Right lobe of liver (tissue), 6 donors: ENCODE results near the gene GALNT5. TPM values are rescaled to one million over a fixed set of nuclear protein-coding genes. Genes with fewer than 3 reads are reported as not detected.

Experiments used
- ATAC-seq, 4 donors: fragments of 200-7000 bp; cut with Tn5 transposase; one replicate each; pipeline ENCODE4 v1.9.1; 2020; ENCODE audit warnings: mild to moderate bottlenecking in 4 of 4, moderate library complexity in 4 of 4
- DNase-seq, 3 donors: peaks; one replicate each; pipeline ENCODE4 v3.0.0-alpha.2; 2020
- H3K27ac ChIP-seq, 3 donors: fragments of 200-600 bp; one replicate each; pipeline ENCODE4 v1.8.0; 2022
- H3K27me3 ChIP-seq, 2 donors: fragments of 200-600 bp; one replicate each; pipeline ENCODE4 v1.8.0; 2022
- H3K36me3 ChIP-seq, 4 donors: fragments of 200-600 bp; sonication (generic) in 1 of 4; one replicate each; pipeline versions ENCODE4 v1.5.1 to v1.8.0; 2017 to 2022; ENCODE audit warnings: control low read depth in 1 of 4
- H3K4me1 ChIP-seq, 4 donors: fragments of 200-600 bp; sonication (generic) in 1 of 4; one replicate each; pipeline versions ENCODE4 v1.5.1 to v1.8.0; 2017 to 2022; ENCODE audit warnings: control low read depth in 1 of 4
- H3K4me3 ChIP-seq, 3 donors: fragments of 200-600 bp; one replicate each; pipeline ENCODE4 v1.8.0; 2022
- H3K9me3 ChIP-seq, 4 donors: fragments of 200-600 bp; sonication (generic) in 1 of 4; one replicate each; pipeline versions ENCODE4 v1.5.1 to v1.8.0; 2017 to 2022; ENCODE audit warnings: control low read depth in 1 of 4
- POLR2A ChIP-seq: fragments of 450-650 bp; IDR thresholded peaks from one replicate; pipeline ENCODE4 v1.6.1; 2017; ENCODE audit warnings: antibody characterized with exemption, mild to moderate bottlenecking
- WGBS: methylation state at CpG from one replicate; pipeline ENCODE4 v1.1.6; 2018; ENCODE audit warnings: low coverage, low lambda C conversion rate; ENCODE audit not compliant: insufficient coverage; ENCODE audit errors: missing lambda C conversion rate; 5-methylcytosine and 5-hydroxymethylcytosine counted together
- intact Hi-C, 2 donors: fragments of 100-400 bp; cut with DNase I; formaldehyde crosslinking; loops; one replicate each; pipeline versions ENCODE4 v1.11.2 to v1.14.1; 2022
- total RNA-seq, 6 experiments: library from RNA; depleted of rRNA in 2 of 6; stranded (reverse); fragments of >200 nt in 2 of 6; fragmentation: NEBNext Ultra II Directional in 3 of 6; extraction: Animal tissue kit (Norgen Biotek cat#: 25700) in 3 of 6; gene quantifications; one replicate each; pipeline versions ENCODE4 v1.1.0 to v1.2.4, GENCODE V29; 2016 to 2023
- TF ChIP-seq, protein P1 (sequence below), 4 donors: fragments of 200-600 bp in 3 of 4; fragments of 450-650 bp in 1 of 4; IDR thresholded peaks; one replicate each; pipeline versions ENCODE4 v1.5.1 to v1.8.0; 2016 to 2022; ENCODE audit warnings: antibody characterized with exemption in 4 of 4, mild to moderate bottlenecking in 2 of 4
- donor health status: DM: no; HTN: yes; CAD: no.
- donor health status: DM: no; HTN: no; CAD: no.
- donor health status: DM: no; HTN: no; CAD: no.
- donor health status: DM: no; HTN: yes; CAD: no.
- donor health status: DM: no; HTN: yes; CAD: no.

Gene GALNT5
- total RNA-seq, 6 experiments from 2014 or later: 0.07 TPM; not detected in 5

DNA sequence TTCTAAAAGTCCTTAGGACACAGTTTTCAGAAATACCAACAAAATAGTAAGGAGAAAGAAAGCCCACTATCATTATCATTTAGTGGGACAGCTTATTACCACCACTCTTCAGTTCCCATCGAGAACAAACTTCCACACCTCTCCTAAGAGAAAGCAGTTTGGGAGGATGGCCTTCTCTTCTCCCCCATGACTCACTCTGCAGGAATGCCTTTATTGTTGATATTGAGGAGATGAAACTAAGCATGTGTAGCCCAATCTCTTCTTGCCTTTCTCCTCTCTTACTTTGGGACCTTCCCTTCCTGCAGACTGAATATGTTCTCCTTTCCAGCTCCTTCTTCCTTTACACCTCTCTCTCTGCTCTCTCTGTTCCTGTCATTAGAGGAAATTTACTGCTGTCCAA, 98.1 kb downstream of the GALNT5 start:
- WGBS: 50% methylated on average over 1 of the region's 1 CpG
- TF ChIP-seq POLR2A: no peak
- TF ChIP-seq, protein P1, sequence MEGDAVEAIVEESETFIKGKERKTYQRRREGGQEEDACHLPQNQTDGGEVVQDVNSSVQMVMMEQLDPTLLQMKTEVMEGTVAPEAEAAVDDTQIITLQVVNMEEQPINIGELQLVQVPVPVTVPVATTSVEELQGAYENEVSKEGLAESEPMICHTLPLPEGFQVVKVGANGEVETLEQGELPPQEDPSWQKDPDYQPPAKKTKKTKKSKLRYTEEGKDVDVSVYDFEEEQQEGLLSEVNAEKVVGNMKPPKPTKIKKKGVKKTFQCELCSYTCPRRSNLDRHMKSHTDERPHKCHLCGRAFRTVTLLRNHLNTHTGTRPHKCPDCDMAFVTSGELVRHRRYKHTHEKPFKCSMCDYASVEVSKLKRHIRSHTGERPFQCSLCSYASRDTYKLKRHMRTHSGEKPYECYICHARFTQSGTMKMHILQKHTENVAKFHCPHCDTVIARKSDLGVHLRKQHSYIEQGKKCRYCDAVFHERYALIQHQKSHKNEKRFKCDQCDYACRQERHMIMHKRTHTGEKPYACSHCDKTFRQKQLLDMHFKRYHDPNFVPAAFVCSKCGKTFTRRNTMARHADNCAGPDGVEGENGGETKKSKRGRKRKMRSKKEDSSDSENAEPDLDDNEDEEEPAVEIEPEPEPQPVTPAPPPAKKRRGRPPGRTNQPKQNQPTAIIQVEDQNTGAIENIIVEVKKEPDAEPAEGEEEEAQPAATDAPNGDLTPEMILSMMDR (IDR thresholded peaks at IDR 0.05): no peak
- Histone ChIP-seq H3K36me3 (no peaks in the 10 kb centered on the region), H3K4me3 (no peak overlapping the region), H3K4me1 (no peaks in the 10 kb centered on the region), H3K9me3 (no peaks in the 10 kb centered on the region), H3K27ac (no peak overlapping the region), H3K27me3 (no peaks in the 10 kb centered on the region)
- DNase-seq (no peak), ATAC-seq (peak in 1 of 4 donors; percentile 25)
- intact Hi-C loops: no loop called here

DNA sequence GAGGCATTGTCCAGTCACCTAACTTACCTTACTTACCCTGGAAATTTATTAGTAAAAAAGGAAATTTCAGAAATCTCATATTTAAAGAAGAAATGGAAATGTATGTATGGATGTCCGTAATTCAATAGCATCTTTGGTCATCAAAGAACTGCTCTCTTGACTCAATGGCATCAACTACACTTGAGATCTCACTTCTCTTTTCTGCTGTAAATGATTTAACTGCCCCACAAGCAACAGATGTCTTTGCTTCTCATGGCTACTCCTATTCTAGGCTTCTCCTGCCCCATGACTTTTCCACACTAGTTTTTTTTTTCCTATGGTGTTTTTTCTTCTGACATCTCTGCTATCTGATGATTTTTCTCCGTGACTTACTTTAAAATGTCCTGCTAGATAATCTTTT, 102.1 kb downstream of the GALNT5 start:
- no peaks in the 10 kb centered on the region for H3K36me3 ChIP-seq
- H3K4me3 ChIP-seq: no peak overlapping the region
- intact Hi-C loops: no loop called here
- no peaks in the 10 kb centered on the region for H3K9me3 ChIP-seq
- no peaks in the 10 kb centered on the region for H3K4me1 ChIP-seq
- no peak for DNase-seq
- WGBS: 100% methylated on average over 2 of the region's 2 CpGs
- TF ChIP-seq POLR2A: no peak
- TF ChIP-seq, protein P1 (IDR thresholded peaks at IDR 0.05): no peak
- ATAC-seq: no peak
- H3K27ac ChIP-seq: no peak overlapping the region
- no peaks in the 10 kb centered on the region for H3K27me3 ChIP-seq

DNA sequence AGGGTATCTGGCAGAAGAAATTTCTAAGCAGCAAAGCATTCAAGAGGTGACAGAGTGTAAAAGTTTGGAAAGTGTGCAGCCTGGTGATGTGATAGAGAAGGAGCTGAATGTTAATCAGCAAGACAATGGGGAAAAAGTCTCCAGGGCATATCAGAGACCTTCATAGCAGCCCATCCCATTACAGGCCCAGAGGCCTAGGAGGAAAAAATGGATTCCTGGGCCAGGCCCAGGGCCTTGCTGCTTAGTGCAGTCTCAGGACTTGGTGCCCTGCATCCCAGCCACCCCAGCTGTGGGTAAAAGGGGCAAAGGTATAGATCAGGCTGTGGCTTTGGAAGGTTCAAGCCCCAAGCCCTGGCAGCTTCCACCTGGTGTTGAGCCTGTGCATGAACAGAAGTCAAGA, 104.0 kb downstream of the GALNT5 start:
- TF ChIP-seq, protein P1 (IDR thresholded peaks at IDR 0.05): no peak
- Histone ChIP-seq H3K9me3 (no peaks in the 10 kb centered on the region), H3K4me1 (no peaks in the 10 kb centered on the region), H3K4me3 (no peak overlapping the region), H3K36me3 (no peaks in the 10 kb centered on the region), H3K27ac (no peak overlapping the region), H3K27me3 (no peaks in the 10 kb centered on the region)
- DNase-seq (no peak), ATAC-seq (no peak)
- intact Hi-C loops: no loop called here

DNA sequence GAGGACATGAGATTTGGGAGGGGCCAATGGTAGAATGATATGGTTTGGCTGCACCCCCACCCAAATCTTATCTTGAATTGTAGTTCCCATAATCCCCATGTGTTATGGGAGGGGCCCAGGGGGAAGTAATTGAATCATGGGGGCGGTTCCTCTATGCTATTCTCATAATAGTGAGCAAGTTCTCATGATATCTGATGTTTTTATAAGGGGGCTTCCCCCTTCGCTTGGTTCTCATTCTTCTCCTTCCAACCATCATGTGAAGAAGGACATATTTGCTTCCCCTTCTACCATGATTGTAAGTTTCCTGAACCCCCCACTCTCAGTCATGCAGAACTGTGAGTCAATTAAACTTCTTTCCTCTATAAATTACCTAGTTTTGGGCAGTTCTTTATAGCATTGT, 105.1 kb downstream of the GALNT5 start:
- TF ChIP-seq, protein P1 (IDR thresholded peaks at IDR 0.05): no peak
- TF ChIP-seq POLR2A: no peak
- no peaks in the 10 kb centered on the region for H3K27me3 ChIP-seq
- DNase-seq (no peak), ATAC-seq (no peak)
- no peak overlapping the region for H3K27ac ChIP-seq
- intact Hi-C loops: no loop called here
- peaks cover 0 to 6% (median 0%) of the 10 kb centered on the region in 4 donors for H3K4me1 ChIP-seq
- no peaks in the 10 kb centered on the region for H3K36me3 ChIP-seq
- 100% methylated on average over 2 of the region's 2 CpGs for WGBS
- no peaks in the 10 kb centered on the region for H3K9me3 ChIP-seq
- no peak overlapping the region for H3K4me3 ChIP-seq

DNA sequence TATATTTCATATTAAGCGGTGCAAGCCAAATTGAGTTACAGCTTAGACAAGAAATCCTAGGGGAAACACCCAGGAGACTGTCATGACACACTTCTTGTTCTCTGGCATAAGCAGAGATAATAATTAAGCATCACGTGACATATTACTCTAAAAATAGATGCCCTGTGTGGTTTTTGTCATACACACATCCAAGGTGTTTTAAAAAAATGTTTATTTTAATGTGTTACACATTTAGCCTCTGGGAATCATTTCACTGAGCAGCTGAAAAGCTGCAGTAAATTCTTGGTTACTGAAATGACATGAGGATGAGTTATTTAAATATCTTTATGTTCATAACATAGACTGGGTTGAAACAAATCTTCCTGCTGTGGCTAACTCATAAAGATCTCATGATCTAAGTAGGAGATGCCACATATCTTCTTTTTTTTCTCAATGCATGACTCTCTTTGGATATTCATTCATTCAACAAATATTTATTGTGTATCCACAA, 106.2 kb downstream of the GALNT5 start:
- peaks cover 0 to 6% (median 2%) of the 10 kb centered on the region in 4 donors for H3K4me1 ChIP-seq
- no peak overlapping the region for H3K27ac ChIP-seq
- no peak overlapping the region for H3K4me3 ChIP-seq
- WGBS: 54% methylated on average over 2 of the region's 2 CpGs
- H3K36me3 ChIP-seq: no peaks in the 10 kb centered on the region
- intact Hi-C loops: no loop called here
- no peaks in the 10 kb centered on the region for H3K27me3 ChIP-seq
- DNase-seq (no peak), ATAC-seq (no peak)
- no peaks in the 10 kb centered on the region for H3K9me3 ChIP-seq
- TF ChIP-seq POLR2A: no peak
- TF ChIP-seq, protein P1 (IDR thresholded peaks at IDR 0.05): no peak
